HG02610 (cell line): ENCODE measurements around the gene PEX10.
"Not testable (repeated sequence)": the region's sequence is repeated elsewhere in the genome, so short reads cannot be mapped to it uniquely, and the experiment has no call there.

Experiments used
- ATAC-seq: cut with Tn5 transposase; IDR thresholded peaks from one replicate; pipeline ENCODE4 v1.9.1; 2021; ENCODE audit warnings: mild to moderate bottlenecking, moderate library complexity; ENCODE audit not compliant: unreplicated experiment

PEX10 gene

GRCh38 chr1:2412395-2412772 lies at the start of gene PEX10:
Gene PEX10, minus strand, starts transcription at chr1:2412564. Its CDS starts 62 bp downstream, at chr1:2412502.
- peak; percentile 79 for ATAC-seq

GRCh38 chr1:2460996-2461751 lies 48.8 kb upstream of the PEX10 start:
- no peak for ATAC-seq

GRCh38 chr1:2460203-2460602 lies 47.8 kb upstream of the PEX10 start:
- no peak for ATAC-seq

GRCh38 chr1:2459757-2460156 lies 47.4 kb upstream of the PEX10 start:
- no peak for ATAC-seq

GRCh38 chr1:2459102-2459753 lies 46.9 kb upstream of the PEX10 start:
- not testable (repeated sequence) for ATAC-seq

GRCh38 chr1:2458687-2459086 lies 46.3 kb upstream of the PEX10 start:
- ATAC-seq: no peak

GRCh38 chr1:2457444-2457843 lies 45.1 kb upstream of the PEX10 start:
- no peak for ATAC-seq

GRCh38 chr1:2455757-2456156 lies 43.4 kb upstream of the PEX10 start:
- no peak for ATAC-seq

GRCh38 chr1:2454227-2454626 lies 41.9 kb upstream of the PEX10 start:
- ATAC-seq: no peak

- ATAC-seq: no peak
These were observed 40.6 kb upstream of the PEX10 start for GRCh38 chr1:2452932-2453315.

GRCh38 chr1:2452201-2452931 lies 40.0 kb upstream of the PEX10 start:
- ATAC-seq: no peak

- no peak for ATAC-seq
These were observed 39.4 kb upstream of the PEX10 start for GRCh38 chr1:2451741-2452140.

GRCh38 chr1:2449636-2450454 lies 37.5 kb upstream of the PEX10 start:
- no peak for ATAC-seq

GRCh38 chr1:2448098-2448445 lies 35.7 kb upstream of the PEX10 start:
- ATAC-seq: no peak

- ATAC-seq: no peak
These were observed 35.1 kb upstream of the PEX10 start for GRCh38 chr1:2447276-2448097.

- ATAC-seq: no peak
These were observed 34.5 kb upstream of the PEX10 start for GRCh38 chr1:2446861-2447260.

- no peak for ATAC-seq
These were observed 34.0 kb upstream of the PEX10 start for GRCh38 chr1:2446394-2446793.

GRCh38 chr1:2445823-2446215 lies 33.5 kb upstream of the PEX10 start:
- ATAC-seq: no peak

- ATAC-seq: no peak
These were observed 32.9 kb upstream of the PEX10 start for GRCh38 chr1:2445162-2445822.

GRCh38 chr1:2444138-2444591 lies 31.8 kb upstream of the PEX10 start:
- no peak for ATAC-seq
